Liver (tissue), 9 donors: ENCODE measurements around the gene ANKRD9. TPM values are rescaled to one million over a fixed set of nuclear protein-coding genes. Genes with fewer than 3 reads are reported as not detected.

Source experiments
- DNase-seq: peaks from one replicate; pipeline ENCODE4 v3.0.0-alpha.2; 2017; ENCODE audit warnings: low spot score
- H3K27ac ChIP-seq, 2 donors: one replicate each; pipeline ENCODE4 v1.7.0; 2013; ENCODE audit warnings: inconsistent platforms in 2 of 2, low read length in 2 of 2, control low read depth in 1 of 2, low read depth in 1 of 2, mild to moderate bottlenecking in 1 of 2
- H3K27me3 ChIP-seq, 4 donors: one replicate each; pipeline versions ENCODE4 v1.6.1 to v1.7.0; 2013; ENCODE audit warnings: low read length in 3 of 4, inconsistent platforms in 1 of 4, mild to moderate bottlenecking in 1 of 4, moderate library complexity in 1 of 4; ENCODE audit not compliant: control insufficient read depth in 4 of 4, insufficient read depth in 4 of 4
- H3K36me3 ChIP-seq, 4 donors: one replicate each; pipeline versions ENCODE4 v1.6.1 to v1.7.0; 2013; ENCODE audit warnings: low read length in 3 of 4, mild to moderate bottlenecking in 3 of 4, low read depth in 1 of 4, moderate library complexity in 1 of 4; ENCODE audit not compliant: control insufficient read depth in 4 of 4, insufficient read depth in 3 of 4
- H3K4me1 ChIP-seq, 4 donors: one replicate each; pipeline versions ENCODE4 v1.6.1 to v1.7.0; 2013; ENCODE audit warnings: low read length in 3 of 4, mild to moderate bottlenecking in 3 of 4, moderate library complexity in 1 of 4; ENCODE audit not compliant: control insufficient read depth in 4 of 4, insufficient read depth in 4 of 4
- H3K4me3 ChIP-seq, 3 donors: one replicate each; pipeline versions ENCODE4 v1.6.1 to v1.7.0; 2013; ENCODE audit warnings: low read length in 3 of 3, control low read depth in 1 of 3, low read depth in 1 of 3, mild to moderate bottlenecking in 1 of 3
- H3K9ac ChIP-seq, 2 donors: one replicate each; pipeline ENCODE4 v1.7.0; 2013; ENCODE audit warnings: low read length in 2 of 2, mild to moderate bottlenecking in 2 of 2, moderate library complexity in 2 of 2, control low read depth in 1 of 2, low read depth in 1 of 2
- H3K9me3 ChIP-seq, 4 donors: one replicate each; pipeline versions ENCODE4 v1.6.1 to v1.7.0; 2013; ENCODE audit warnings: low read length in 3 of 4; ENCODE audit not compliant: control insufficient read depth in 4 of 4
- ATF3 ChIP-seq: IDR thresholded peaks from 2 replicates; pipeline ENCODE4 v1.6.1; 2016; ENCODE audit warnings: antibody characterized with exemption
- EGR1 ChIP-seq, 2 donors: IDR thresholded peaks; 2 replicates each; pipeline ENCODE4 v1.6.1; 2016 to 2018; ENCODE audit warnings: antibody characterized with exemption in 2 of 2, low read depth in 2 of 2
- FOXA1 ChIP-seq: IDR thresholded peaks from 2 replicates; pipeline ENCODE4 v1.6.1; 2016; ENCODE audit warnings: antibody characterized with exemption
- FOXA2 ChIP-seq: IDR thresholded peaks from 2 replicates; pipeline ENCODE4 v1.6.1; 2016; ENCODE audit warnings: antibody characterized with exemption
- GABPA ChIP-seq, 2 donors: IDR thresholded peaks in 1 of 2; conservative IDR thresholded peaks in 1 of 2; 2 replicates each; pipeline ENCODE4 v1.6.1; 2016; ENCODE audit warnings: antibody characterized with exemption in 2 of 2, mild to moderate bottlenecking in 1 of 2, moderate library complexity in 1 of 2
- HNF4A ChIP-seq, 2 donors: conservative IDR thresholded peaks; 2 replicates each; pipeline ENCODE4 v1.6.1; 2016; ENCODE audit warnings: antibody characterized with exemption in 2 of 2, mild to moderate bottlenecking in 2 of 2
- HNF4G ChIP-seq: IDR thresholded peaks from 2 replicates; pipeline ENCODE4 v1.6.1; 2016; ENCODE audit warnings: antibody characterized with exemption
- JUND ChIP-seq, 2 donors: IDR thresholded peaks; 2 replicates each; pipeline ENCODE4 v1.6.1; 2016; ENCODE audit warnings: antibody characterized with exemption in 2 of 2
- NR2F2 ChIP-seq: IDR thresholded peaks from 2 replicates; pipeline ENCODE4 v1.6.1; 2016; ENCODE audit warnings: antibody characterized with exemption
- RAD21 ChIP-seq, 2 donors: IDR thresholded peaks; 2 replicates each; pipeline ENCODE4 v1.6.1; 2016; ENCODE audit warnings: antibody characterized with exemption in 2 of 2, mild to moderate bottlenecking in 2 of 2
- RXRA ChIP-seq, 2 donors: IDR thresholded peaks; 2 replicates each; pipeline ENCODE4 v1.6.1; 2017 to 2018; ENCODE audit warnings: antibody characterized with exemption in 2 of 2, mild to moderate bottlenecking in 1 of 2
- SP1 ChIP-seq: IDR thresholded peaks from 2 replicates; pipeline ENCODE4 v1.6.1; 2018; ENCODE audit warnings: antibody characterized with exemption, mild to moderate bottlenecking
- TAF1 ChIP-seq: conservative IDR thresholded peaks from 2 replicates; pipeline ENCODE4 v1.6.1; 2016; ENCODE audit warnings: antibody characterized with exemption, mild to moderate bottlenecking
- YY1 ChIP-seq: IDR thresholded peaks from 2 replicates; pipeline ENCODE4 v1.6.1; 2016; ENCODE audit warnings: antibody characterized with exemption, mild to moderate bottlenecking
- WGBS: extraction: QIAGEN DNeasy Blood & Tissue Kit; methylation state at CpG from one replicate; pipeline ENCODE4 v1.1.7; 2013; 5-methylcytosine and 5-hydroxymethylcytosine counted together
- polyA plus RNA-seq, 2 donors: library from polyadenylated mRNA; stranded (reverse) in 1 of 2; unstranded in 1 of 2; fragments of 200-250 nt in 1 of 2; fragments of >200 nt in 1 of 2; fragmentation: Nextera tagmentation in 1 of 2; extraction: Ambion mirVana in 1 of 2; gene quantifications; one replicate each; pipeline versions ENCODE4 v1.2.1 to v1.2.3, GENCODE V29; 2013 to 2015
- total RNA-seq, 2 donors: library from RNA; depleted of rRNA; stranded (reverse); fragments of >200 nt; gene quantifications; one replicate each; pipeline ENCODE4 v1.2.3, GENCODE V29; 2014
- TF ChIP-seq, protein P1 (sequence below): IDR thresholded peaks from 2 replicates; pipeline ENCODE4 v1.6.1; 2016; ENCODE audit warnings: antibody characterized with exemption, mild to moderate bottlenecking
- TF ChIP-seq, protein P2 (sequence below): fragments of 150-350 bp; IDR thresholded peaks from 2 replicates; pipeline ENCODE4 v1.5.1; 2017; ENCODE audit warnings: improper control_type of control experiment, low read depth, low read length; ENCODE audit not compliant: missing input control
- TF ChIP-seq, protein P3 (sequence below): IDR thresholded peaks from 2 replicates; pipeline ENCODE4 v1.6.1; 2016; ENCODE audit warnings: antibody characterized with exemption
- TF ChIP-seq, protein P4 (sequence below): IDR thresholded peaks from 2 replicates; pipeline ENCODE4 v1.6.1; 2016; ENCODE audit warnings: antibody characterized with exemption
- donor health status: healthy.
- donor health status: healthy.
- donor health status: healthy.
- donor health status: healthy.
- donor health status: healthy.

Gene ANKRD9
- total and polyA plus RNA-seq, 4 donors: 1.5 to 67.5 (median 7.5) TPM

GRCh38 chr14:102497998-102498677, 11.4 kb downstream of the ANKRD9 start:
- H3K4me1 ChIP-seq: peaks cover 0 to 3% (median 0%) of the 10 kb centered on the region in 4 donors
- H3K36me3 ChIP-seq: peaks cover 0 to 15% (median 3%) of the 10 kb centered on the region in 4 donors
- no peak for TF ChIP-seq YY1
- TF ChIP-seq FOXA1: no peak
- TF ChIP-seq ATF3: no peak
- TF ChIP-seq, protein P1, sequence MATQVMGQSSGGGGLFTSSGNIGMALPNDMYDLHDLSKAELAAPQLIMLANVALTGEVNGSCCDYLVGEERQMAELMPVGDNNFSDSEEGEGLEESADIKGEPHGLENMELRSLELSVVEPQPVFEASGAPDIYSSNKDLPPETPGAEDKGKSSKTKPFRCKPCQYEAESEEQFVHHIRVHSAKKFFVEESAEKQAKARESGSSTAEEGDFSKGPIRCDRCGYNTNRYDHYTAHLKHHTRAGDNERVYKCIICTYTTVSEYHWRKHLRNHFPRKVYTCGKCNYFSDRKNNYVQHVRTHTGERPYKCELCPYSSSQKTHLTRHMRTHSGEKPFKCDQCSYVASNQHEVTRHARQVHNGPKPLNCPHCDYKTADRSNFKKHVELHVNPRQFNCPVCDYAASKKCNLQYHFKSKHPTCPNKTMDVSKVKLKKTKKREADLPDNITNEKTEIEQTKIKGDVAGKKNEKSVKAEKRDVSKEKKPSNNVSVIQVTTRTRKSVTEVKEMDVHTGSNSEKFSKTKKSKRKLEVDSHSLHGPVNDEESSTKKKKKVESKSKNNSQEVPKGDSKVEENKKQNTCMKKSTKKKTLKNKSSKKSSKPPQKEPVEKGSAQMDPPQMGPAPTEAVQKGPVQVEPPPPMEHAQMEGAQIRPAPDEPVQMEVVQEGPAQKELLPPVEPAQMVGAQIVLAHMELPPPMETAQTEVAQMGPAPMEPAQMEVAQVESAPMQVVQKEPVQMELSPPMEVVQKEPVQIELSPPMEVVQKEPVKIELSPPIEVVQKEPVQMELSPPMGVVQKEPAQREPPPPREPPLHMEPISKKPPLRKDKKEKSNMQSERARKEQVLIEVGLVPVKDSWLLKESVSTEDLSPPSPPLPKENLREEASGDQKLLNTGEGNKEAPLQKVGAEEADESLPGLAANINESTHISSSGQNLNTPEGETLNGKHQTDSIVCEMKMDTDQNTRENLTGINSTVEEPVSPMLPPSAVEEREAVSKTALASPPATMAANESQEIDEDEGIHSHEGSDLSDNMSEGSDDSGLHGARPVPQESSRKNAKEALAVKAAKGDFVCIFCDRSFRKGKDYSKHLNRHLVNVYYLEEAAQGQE: no peak
- TF ChIP-seq, protein P2, sequence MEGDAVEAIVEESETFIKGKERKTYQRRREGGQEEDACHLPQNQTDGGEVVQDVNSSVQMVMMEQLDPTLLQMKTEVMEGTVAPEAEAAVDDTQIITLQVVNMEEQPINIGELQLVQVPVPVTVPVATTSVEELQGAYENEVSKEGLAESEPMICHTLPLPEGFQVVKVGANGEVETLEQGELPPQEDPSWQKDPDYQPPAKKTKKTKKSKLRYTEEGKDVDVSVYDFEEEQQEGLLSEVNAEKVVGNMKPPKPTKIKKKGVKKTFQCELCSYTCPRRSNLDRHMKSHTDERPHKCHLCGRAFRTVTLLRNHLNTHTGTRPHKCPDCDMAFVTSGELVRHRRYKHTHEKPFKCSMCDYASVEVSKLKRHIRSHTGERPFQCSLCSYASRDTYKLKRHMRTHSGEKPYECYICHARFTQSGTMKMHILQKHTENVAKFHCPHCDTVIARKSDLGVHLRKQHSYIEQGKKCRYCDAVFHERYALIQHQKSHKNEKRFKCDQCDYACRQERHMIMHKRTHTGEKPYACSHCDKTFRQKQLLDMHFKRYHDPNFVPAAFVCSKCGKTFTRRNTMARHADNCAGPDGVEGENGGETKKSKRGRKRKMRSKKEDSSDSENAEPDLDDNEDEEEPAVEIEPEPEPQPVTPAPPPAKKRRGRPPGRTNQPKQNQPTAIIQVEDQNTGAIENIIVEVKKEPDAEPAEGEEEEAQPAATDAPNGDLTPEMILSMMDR: no peak
- TF ChIP-seq RXRA (IDR thresholded peaks at IDR 0.05): no peak
- TF ChIP-seq, protein P3, sequence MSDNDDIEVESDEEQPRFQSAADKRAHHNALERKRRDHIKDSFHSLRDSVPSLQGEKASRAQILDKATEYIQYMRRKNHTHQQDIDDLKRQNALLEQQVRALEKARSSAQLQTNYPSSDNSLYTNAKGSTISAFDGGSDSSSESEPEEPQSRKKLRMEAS: no peak
- TF ChIP-seq HNF4G: no peak
- TF ChIP-seq TAF1: no peak
- no peak for TF ChIP-seq RAD21 (IDR thresholded peaks at IDR 0.05)
- TF ChIP-seq, protein P4, sequence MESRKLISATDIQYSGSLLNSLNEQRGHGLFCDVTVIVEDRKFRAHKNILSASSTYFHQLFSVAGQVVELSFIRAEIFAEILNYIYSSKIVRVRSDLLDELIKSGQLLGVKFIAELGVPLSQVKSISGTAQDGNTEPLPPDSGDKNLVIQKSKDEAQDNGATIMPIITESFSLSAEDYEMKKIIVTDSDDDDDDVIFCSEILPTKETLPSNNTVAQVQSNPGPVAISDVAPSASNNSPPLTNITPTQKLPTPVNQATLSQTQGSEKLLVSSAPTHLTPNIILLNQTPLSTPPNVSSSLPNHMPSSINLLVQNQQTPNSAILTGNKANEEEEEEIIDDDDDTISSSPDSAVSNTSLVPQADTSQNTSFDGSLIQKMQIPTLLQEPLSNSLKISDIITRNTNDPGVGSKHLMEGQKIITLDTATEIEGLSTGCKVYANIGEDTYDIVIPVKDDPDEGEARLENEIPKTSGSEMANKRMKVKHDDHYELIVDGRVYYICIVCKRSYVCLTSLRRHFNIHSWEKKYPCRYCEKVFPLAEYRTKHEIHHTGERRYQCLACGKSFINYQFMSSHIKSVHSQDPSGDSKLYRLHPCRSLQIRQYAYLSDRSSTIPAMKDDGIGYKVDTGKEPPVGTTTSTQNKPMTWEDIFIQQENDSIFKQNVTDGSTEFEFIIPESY: no peak
- no peak for TF ChIP-seq HNF4A (conservative IDR thresholded peaks at IDR 0.05)
- TF ChIP-seq EGR1 (IDR thresholded peaks at IDR 0.05; ENCODE audit: low read depth in 2 of 2): no peak
- no peak for TF ChIP-seq FOXA2
- TF ChIP-seq SP1: no peak
- no peak for TF ChIP-seq JUND (IDR thresholded peaks at IDR 0.05)
- no peak for TF ChIP-seq GABPA (IDR thresholded peaks at IDR 0.05 in 1 of 2, conservative IDR thresholded peaks at IDR 0.05 in 1 of 2)
- TF ChIP-seq NR2F2: no peak
- H3K9me3 ChIP-seq: no peaks in the 10 kb centered on the region
- no peaks in the 10 kb centered on the region for H3K27me3 ChIP-seq
- H3K9ac ChIP-seq: no peak overlapping the region
- DNase-seq: peak; percentile 52
- no peak overlapping the region for H3K27ac ChIP-seq
- 92% methylated on average over 30 of the region's 30 CpGs for whole genome bisulfite sequencing
- H3K4me3 ChIP-seq: no peak overlapping the region
